Stimulated activated CD8-positive, alpha-beta memory T cell treated with anti-CD3 and anti-CD28 coated beads, Interleukin-15, amount 100 ng/mL, for 1 hour (primary cell): ENCODE measurements around the gene LSM14A.
A peak's percentile ranks its signal among the peaks of the same experiment; 100 is the strongest.
"Not testable (repeated sequence)": the region's sequence is repeated elsewhere in the genome, so short reads cannot be mapped to it uniquely, and the experiment has no call there.

Experiments used
- DNase-seq: peaks from one replicate; pipeline ENCODE4 v3.0.0-alpha.2; 2020; ENCODE audit warnings: low read depth

LSM14A gene

DNA sequence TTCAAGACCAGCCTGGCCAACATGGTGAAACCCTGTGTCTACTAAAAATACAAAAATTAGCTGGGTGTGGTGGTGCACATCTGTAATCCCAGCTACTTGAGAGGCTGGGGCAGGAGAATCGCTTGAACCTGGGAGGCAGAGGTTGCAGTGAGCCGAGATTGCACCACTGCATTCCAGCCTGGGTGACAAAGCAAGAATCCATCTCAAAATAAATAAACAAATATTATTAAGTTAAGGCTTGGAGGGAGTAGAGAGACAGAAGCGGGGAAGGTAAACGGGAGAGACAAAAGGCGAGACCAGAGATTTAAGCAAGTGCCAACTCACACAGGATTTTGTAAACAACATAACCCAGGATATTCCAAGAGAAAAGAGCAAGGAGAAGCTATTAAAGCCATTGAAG, 12.8 kb upstream of the LSM14A start:
- DNase-seq: not testable (repeated sequence)

DNA sequence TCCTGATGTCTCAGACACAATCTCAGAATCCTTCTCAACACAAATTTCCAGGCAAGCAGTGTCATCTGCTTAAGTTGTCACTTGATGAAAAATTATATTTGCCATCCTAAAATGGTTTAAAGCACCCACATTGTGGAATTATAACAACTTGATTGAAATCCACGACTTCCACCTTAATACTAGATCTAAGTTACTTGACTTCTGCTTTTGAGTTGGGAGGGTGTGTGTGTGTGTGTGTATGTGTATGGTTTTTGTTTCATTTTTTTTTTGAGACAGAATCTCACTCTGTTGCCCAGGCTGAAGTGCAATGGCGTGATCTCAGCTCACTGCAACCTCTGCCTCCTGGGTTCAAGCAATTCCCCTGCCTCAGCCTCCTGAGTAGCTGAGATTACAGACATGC, 10.4 kb upstream of the LSM14A start:
- DNase-seq: not testable (repeated sequence)

DNA sequence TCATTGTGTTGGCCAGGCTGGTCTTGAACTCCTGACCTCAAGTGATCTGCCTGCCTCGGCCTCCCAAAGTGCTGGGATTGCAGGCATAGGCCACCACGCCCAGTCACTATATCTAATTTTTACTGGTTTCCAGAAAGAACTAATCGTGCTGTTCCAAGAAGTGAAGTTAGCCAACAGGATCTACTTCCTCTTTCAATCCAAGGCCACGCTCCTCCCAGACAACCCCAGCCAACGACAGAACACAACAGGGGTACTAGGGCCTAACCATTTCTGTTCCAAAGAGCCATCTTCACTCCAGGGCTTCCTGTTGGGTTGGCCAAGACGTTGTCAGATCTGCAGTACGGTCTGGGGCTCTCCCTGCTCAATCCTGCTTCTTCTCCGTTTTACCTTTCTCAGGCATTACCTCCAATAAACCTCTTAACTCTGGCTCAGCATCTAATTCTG, 7.0 kb upstream of the LSM14A start:
- DNase-seq: no peak

DNA sequence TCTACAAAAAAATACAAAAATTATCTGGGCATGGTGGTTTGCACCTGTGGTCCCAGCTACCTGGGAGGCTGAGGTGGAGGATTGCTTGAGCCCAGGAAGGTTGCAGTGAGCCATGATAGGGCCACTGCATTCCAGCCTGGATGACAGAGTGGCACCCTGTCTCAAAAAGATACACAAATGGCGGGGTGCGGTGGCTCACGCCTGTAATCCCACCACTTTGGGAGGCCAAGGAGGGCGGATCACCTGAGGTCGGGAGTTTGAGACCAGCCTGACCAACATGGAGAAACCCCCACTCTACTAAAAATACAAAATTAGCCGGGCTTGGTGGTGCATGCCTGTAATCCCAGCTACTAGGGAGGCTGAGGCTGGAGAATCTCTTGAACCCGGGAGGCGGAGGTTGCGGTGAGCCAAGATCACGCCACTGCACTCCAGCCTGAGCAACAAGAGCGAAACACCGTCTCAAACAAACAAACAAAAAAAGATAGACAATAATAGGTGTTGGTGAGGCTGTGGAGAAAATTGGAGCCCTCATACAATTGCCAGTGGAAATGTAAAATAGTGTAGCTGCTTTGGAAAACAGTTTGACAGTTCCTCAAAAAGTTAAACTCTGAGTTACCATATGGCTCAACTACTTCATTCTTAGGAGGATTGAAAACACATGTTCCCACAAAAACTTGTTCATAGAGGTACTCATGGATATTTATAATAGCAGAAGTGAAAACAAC, 2.7 kb upstream of the LSM14A start:
- not testable (repeated sequence) for DNase-seq

DNA sequence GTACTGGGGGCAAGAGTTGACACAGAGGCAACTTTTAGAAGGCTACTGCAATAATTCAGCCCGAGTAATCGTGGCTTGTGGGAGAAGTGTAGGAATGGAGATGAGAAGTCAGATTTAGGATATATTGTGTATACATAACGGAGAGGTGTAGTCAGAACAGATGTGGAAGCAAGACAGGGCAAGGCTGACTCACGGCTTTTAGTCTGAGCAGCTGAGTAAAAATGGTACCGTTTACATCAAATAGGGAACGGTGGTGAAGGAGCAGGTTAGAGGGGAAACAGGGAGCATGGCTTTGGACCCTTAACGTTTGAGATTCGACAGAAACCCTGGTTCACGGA, 796 bp upstream of the LSM14A start:
- peak; percentile 2 for DNase-seq

DNA sequence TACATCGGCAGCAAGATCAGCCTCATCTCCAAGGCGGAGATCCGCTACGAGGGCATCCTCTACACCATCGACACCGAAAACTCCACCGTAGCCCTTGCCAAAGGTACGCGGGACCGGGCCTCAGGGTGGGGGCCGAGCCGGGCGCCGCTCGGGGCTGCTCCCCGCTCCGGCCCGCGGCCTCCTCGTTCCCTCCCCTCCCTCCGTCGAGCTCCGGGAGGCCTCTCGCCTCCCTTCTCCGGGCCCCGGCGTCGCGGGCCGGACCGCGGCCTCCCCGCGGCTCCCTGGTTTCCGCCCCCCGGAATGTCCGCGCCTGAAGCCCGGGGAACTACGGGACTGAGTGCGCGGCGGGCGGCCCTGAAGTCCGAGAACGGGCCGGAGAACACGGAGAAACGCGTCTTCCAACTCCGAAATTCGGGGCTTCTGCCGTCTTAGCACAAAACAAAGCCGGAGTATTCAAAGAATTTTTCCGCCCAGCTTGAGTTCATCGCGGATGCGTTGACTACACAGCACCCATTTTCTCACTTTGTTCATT, 423 bp downstream of the LSM14A start:
- DNase-seq: peak; percentile 2

DNA sequence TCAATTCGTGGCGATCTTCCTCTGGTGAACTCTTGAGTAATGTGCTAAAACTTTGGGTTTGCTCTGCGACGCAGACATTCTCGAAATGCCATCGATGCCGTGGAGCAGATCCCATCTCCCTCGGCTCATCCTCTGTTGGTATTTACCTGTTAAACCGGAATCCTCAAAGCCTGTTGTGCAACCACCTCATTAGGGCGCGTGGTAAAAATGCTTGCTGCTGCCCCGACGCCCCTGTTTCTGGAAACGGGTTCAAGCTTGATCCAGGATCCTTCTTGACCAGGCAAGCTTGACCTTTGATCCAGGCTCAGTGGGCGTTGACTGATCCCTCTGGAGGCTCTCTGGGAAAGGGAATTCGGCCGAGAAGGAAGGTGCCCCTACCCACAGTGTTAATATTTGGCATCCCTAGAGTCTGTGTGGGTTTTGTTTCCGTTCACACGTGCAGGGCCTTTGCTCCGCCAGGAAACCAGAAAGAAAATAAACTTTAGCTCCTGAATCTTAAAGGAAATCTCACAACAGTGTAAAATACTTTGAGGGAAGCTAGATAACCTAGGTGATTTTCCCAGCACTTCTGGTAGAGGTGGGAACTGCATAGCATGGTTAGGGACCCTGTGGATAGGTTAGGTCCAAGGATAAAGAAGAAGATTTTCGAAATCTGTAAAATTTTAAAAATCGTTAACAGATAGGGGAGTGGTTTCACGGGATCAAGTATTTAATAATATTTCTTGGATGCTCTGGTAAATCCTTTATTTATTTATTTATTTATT, 1.1 kb downstream of the LSM14A start:
- peak; percentile 2 for DNase-seq

DNA sequence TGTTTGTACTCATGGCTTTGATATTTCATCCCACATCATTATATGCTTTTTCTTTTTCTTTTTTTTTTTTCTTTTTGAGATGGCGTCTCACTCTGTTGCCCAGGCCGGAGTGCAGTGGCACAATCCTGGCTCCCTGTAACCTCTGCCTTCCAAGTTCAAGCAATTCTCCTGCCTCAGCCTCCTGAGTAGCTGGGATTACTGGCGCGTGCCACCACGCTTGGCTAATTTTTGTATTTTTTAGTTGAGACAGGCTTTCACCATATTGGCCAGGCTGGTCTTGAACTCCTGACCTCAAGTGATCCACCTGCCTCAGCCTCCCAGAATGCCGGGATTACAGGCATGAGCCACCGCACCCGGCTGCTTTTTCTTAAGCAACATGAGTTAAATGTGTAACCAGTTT, 2.9 kb downstream of the LSM14A start:
- DNase-seq: not testable (repeated sequence)

DNA sequence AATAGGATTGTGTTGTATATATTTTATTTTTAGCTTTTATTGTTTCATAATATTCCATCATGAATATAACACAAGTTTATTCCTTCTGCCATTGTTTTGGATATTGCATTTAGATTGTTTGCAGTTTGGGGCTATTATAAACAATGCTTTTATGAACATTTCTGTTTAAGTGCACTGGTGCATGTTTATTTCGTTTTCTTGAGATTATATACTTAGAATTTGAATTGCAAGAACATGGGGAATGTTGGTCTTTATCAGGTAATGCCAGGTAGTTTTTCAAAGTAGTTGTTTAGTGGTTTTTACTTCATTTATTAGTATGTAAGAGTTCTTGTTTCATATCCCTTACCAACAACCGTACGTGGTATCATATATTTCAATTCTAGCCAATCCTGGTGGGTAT, 4.3 kb downstream of the LSM14A start:
- DNase-seq: no peak

DNA sequence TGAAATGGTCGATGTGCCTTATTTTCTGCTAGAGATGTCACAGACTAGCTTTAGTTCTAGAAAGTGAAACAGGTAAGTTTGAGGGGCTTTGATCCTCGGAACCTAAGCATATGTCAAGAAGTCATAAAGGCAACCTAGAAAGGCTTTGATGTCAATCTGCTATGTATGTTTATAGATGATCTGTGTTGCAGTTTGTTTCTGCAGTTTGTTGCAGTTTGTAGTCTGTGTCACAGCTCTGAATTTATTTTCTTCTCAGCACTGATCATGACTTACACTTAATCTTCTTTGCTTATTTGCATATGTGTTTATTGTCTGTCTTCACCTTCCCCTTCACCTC, 5.9 kb downstream of the LSM14A start:
- DNase-seq: no peak

DNA sequence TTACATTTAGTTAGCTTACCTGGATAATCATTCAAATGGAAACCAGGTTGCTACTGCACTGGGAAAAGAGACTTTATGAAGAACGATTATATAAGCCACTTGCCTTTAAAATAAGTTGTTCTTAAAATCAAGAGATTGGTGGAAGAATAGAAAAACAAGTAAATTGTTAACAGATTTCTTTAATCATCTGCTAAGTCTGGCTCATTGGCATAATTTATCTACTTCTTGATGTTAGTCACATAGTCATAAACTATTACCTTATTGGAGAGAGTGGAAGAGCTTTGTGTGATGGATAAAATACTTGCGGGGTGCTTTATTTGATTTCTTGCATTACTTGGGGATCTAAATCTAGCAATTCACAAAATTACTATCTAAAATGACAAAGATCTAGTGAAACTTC, 6.8 kb downstream of the LSM14A start:
- DNase-seq: no peak

DNA sequence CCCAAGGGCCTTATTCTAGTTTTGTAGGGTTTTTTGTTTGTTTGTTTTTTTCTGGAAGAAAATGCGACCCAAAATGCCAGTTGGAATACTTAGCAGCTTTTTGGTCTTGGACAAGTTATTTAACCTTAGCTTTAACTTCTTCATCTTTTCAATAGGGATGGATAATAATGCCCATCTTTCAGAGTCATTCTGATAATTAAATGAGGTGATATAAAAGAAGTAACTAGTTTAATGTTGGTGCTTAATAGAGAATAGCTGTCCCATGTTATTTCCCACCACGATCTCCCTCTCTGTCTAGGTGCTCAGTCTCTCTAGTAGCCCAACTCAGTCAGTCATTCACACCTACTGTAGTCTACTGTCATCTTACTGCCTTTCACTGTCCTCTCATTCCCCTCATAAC, 8.0 kb downstream of the LSM14A start:
- DNase-seq: no peak

DNA sequence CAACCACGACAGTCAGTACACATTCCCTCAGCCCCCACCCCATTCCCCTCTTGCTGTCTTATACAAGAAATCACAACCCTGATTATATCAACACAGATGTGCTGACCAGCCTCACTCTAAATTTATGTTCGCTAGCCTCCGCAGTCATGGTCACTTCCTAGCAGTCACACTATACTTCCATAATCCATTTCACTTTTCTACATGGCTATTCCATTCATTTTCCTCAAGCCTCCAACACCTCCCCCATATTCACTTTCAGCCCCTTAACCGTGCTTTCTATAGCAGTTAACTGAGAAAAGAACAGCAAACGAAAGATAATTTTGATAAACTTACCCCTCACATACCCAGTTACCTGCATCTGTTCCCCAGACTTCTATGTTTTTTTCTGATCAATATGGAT, 8.4 kb downstream of the LSM14A start:
- DNase-seq: no peak

DNA sequence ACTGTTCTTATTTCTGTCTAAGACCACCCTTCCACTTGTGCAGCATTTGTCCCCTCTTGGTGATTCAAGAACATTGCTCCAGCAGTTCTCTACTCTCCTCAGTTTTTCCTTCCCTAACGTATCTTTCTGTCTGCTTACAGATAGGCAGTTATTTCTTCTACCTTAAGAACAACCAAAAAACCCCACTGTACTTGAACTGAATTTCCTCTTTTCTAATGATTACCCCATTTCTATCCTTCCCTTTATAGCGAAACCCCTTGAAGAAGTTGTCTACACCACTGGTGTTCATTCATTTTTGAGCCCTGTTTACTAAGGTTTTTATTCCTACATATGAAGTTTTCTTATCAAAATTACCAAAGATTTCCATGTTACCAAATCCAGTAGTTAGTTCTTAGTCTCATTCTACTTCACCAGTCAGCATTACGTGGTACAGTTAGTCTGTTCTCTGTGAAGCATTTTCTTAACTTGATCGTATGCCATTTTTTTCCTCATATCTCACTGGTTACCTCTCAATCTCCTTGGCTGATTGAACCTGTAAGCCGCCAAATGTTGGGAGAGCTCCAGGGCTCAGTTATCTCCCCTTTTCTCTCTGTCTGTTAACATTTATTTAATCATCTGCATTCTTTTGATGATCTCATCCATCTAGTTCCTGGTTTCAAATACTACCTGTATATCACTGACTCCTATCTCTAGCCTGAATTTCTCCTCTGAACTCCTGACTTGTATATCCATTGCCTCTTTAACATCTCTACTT, 9.0 kb downstream of the LSM14A start:
- DNase-seq: no peak

DNA sequence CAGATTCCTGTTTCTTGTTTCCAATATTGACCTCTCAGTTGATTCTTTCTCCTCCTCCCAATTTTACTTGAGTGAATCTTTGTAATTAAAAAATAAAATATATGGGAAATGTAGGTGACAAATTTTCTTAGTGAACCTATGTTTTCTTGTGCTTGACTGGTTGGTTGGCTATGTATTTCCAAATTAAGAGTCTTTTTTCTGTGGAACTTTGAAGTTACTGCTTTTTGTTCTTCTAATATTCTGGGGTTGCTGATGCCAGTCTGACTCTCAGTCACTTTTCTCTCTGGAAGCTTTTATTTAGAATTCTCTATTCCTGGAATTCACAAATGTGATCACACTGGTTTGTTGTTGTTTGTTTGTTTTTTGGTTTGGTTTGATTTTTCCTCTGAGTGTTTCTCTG, 9.8 kb downstream of the LSM14A start:
- DNase-seq: no peak

DNA sequence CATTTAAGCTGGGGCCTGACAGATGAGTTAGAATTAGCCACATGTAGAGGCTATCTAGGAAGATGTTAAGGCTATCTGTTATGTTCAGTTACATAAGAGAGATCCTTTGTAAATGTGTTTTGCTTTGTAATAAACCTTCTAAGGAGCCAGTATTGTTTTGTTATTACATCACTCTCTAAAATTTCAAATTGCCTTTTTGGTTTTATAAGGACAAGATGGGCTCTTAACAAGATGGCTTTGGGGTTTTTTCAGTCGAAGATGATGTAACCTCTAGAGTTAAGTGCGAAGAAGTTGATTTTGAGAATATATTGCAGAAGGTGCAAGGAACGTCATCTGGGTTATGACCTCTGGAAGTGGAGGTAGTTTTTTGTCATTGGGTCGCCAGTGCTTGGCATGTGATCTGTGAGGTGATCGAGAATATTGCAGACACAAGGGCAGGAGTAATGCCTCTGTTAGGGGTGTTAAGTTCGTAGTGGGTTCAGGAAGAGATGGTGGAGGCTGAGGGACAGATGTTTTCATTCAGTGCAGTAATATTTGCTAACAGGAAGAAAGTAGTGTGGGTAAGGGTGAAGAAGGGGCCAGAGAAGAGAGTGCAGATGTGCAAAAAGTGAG, 12.7 kb downstream of the LSM14A start:
- DNase-seq: no peak

DNA sequence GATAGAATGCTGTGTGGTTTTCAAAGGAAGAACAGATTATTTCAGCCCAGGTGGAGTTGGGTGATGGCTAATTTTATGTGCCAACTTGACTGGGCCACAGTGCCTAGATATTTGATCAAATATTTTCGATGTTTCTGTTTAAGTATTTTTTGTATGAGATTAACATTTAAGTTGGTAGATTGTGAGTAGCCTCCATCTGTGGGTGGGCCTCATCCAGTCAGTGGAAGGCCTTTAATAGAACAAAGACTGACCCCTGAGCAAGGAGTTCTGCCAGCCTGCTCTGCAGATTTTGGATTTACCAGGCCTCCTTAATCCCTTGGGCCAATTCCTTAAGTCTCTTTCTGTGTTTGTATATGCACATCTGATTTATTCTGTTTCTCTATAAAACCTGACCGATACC, 13.9 kb downstream of the LSM14A start:
- DNase-seq: no peak

DNA sequence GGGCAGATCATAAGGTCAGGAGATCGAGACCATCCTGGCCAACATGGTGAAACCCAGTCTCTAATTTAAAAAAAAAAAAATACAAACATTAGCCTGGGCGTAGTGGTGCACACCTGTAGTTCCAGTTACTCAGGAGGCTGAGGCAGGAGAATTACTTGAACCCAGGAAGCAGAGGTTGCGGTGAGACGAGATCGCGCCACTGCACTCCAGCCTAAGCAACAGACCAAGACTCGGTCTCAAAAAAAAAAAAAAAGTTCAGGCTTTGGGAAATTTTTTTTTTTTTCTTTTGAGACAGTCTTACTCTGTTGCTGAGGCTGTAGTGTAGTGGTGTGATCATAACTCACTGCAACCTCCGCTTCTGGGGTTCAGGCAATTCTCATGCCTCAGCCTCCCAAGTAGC, 14.7 kb downstream of the LSM14A start:
- no peak for DNase-seq

DNA sequence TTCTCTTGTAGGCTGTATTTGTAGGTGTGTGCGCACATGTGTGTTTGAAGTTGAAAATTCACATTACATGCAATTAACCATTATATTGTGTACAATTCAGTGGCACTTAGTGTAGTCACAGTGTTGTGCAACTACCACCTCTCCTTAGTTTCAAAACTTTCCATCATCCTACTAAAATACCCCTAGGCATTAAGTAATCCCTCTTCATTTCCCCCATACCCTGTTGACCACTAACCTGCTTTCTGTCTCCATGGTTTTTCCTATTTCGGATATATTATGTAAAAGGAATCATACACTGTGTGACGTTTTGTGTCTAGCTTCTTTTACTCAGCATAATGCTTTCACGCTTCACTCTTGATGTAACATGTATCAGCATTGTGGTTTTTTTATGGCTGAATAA, 16.1 kb downstream of the LSM14A start:
- DNase-seq: no peak

DNA sequence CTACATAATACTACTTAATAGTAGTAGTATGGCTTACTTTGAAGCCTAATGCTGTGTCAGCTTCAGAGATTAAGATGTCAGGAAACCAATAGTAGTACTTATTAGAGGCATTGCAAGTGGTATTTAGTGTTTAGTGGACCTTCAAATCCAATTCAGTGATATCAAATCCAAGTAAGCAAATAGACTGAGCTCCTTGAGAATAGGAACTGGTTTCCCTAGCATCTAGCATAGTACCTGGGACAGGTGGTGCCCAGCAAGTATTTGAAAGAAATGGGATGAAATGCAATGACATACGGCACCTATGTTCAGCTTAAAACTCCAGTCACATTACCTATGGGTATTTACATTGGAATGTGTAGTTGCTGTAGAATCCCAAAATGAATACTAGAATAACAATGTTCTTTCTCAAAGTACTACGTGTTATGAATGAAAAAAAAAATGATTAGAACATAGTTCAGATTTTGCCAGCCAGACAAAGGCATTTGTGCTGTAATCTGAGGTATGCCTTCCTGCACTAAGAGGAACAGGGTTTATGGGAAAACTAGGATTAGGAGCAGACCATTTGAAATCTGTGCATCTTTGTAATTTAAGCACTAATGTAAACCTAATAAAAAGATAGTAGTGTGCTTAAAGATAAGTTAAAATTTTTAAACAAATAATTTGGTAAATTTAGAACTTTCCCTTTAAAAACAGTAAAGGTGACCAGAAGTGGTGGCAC, 17.1 kb downstream of the LSM14A start:
- DNase-seq: no peak

DNA sequence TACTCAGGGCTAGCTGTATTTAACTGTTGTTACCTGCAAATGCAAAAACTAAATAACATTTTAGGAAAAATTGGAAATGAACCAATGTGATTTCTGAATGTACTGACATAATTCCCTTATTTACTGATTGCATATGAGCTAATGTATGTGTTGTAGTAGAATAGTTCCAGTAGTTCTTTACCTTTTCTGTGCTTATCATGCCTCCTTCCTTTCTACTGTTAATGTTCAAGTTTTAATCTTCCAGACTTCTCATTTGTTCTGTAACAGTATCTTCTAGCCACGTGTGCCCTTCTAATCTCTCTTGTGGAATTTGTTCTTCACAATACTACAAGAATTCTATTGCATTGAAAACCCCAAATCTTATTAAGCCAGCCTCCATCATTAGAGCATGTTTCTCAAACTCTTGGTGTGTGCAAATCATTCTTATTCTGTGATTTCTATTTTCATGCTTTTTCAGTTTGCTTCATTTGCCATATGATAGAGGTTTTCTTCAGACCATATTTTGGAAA, 17.7 kb downstream of the LSM14A start:
- no peak for DNase-seq
